GM12878 (cell line): ENCODE results near the gene STX3. TPM values are rescaled to one million over a fixed set of nuclear protein-coding genes. Genes with fewer than 3 reads are reported as not detected.

Experiments
- ATAC-seq: fragments of 200-7000 bp; cut with Tn5 transposase; 3 replicates; pipeline ENCODE4 v1.9.1; 2020; ENCODE audit warnings: mild to moderate bottlenecking, moderate library complexity
- BruUV-seq: library from RNA; stranded (reverse); fragments of 400-500 nt; replicated peaks from 2 replicates; lab custom pipeline; 2021; lab: Mats Ljungman, UMichigan
- CTCF ChIA-PET: fragments of 300-600 bp; sonication (Branson Sonifier 250); formaldehyde crosslinking; extraction: SDS; loops from one replicate; lab custom pipeline; 2021; ENCODE audit warnings: inconsistent platforms; lab: Yijun Ruan, JAX
- POLR2A ChIA-PET: fragments of 350-600 bp; formaldehyde crosslinking; extraction: SDS; loops from one replicate; lab custom pipeline; 2021; ENCODE audit warnings: inconsistent platforms; lab: Charles Lee
- RAD21 ChIA-PET: fragments of 300-600 bp; sonication (Branson Sonifier 250); formaldehyde crosslinking; loops from one replicate; lab custom pipeline; 2023; ENCODE audit warnings: antibody characterized with exemption; ENCODE audit not compliant: unreplicated experiment; lab: Charles Lee
- SMC1A ChIA-PET: fragments of 300-600 bp; sonication (Branson Sonifier 250); formaldehyde crosslinking; loops from one replicate; lab custom pipeline; 2023; ENCODE audit not compliant: unreplicated experiment, uncharacterized antibody; lab: Charles Lee
- DNase-seq: peaks from one replicate; pipeline ENCODE4 v3.0.0-alpha.2; 2011; ENCODE audit warnings: low read depth, low spot score
- FAIRE-seq: peaks from 3 replicates; lab custom pipeline; 2011; peaks lifted over from hg19 to GRCh38; lab: Jason Lieb, UNC
- H2AFZ ChIP-seq: 2 replicates; pipeline ENCODE4 v1.6.0; 2011; ENCODE audit warnings: low read depth, low read length, control low read depth; ENCODE audit not compliant: control insufficient read depth
- H3K27ac ChIP-seq: 2 replicates; pipeline ENCODE4 v1.5.1; 2011; ENCODE audit warnings: control low read depth; ENCODE audit not compliant: control insufficient read depth, insufficient read depth
- H3K27me3 ChIP-seq, 2 experiments: replicated peaks in 1 of 2; 2 replicates each; pipeline versions ENCODE4 v1.6.0 to v1.6.1; 2011; ENCODE audit warnings: low read length in 1 of 2; ENCODE audit not compliant: control insufficient read depth in 2 of 2, insufficient read depth in 2 of 2
- H3K36me3 ChIP-seq, 2 experiments: 2 replicates each; pipeline ENCODE4 v1.5.1; 2011; ENCODE audit warnings: low read length in 1 of 2; ENCODE audit not compliant: control insufficient read depth in 2 of 2, insufficient read depth in 2 of 2
- H3K4me1 ChIP-seq: 2 replicates; pipeline ENCODE4 v1.6.1; 2011; ENCODE audit warnings: mild to moderate bottlenecking, low read length, moderate library complexity, mixed read lengths; ENCODE audit not compliant: control insufficient read depth, insufficient read depth
- H3K4me2 ChIP-seq: 2 replicates; pipeline ENCODE4 v1.6.0; 2011; ENCODE audit warnings: control low read depth; ENCODE audit not compliant: control insufficient read depth, insufficient read depth
- H3K4me3 ChIP-seq: fragments of 200-600 bp; sonication (generic); 2 replicates; pipeline ENCODE4 v1.5.1; 2016
- H3K79me2 ChIP-seq: 2 replicates; pipeline ENCODE4 v1.6.0; 2011; ENCODE audit warnings: low read length; ENCODE audit not compliant: control insufficient read depth, insufficient read depth
- H3K9ac ChIP-seq: 2 replicates; pipeline ENCODE4 v1.8.0; 2011; ENCODE audit warnings: low read length, control low read depth, mixed read lengths; ENCODE audit not compliant: control insufficient read depth, insufficient read depth
- H3K9me3 ChIP-seq: replicated peaks from 3 replicates; pipeline ENCODE4 v1.5.1; 2011; ENCODE audit warnings: mild to moderate bottlenecking, low read length; ENCODE audit not compliant: control insufficient read depth, insufficient read depth
- H4K20me1 ChIP-seq: 2 replicates; pipeline ENCODE4 v1.6.0; 2011; ENCODE audit not compliant: control insufficient read depth, insufficient read depth
- HDAC2 ChIP-seq: fragments of 200-600 bp; sonication (generic); IDR thresholded peaks from 2 replicates; pipeline ENCODE4 v1.6.1; 2017
- POLR2AphosphoS2 ChIP-seq: IDR thresholded peaks from 2 replicates; pipeline ENCODE4 v1.6.1; 2011; ENCODE audit warnings: low read depth, mild to moderate bottlenecking, low read length, improper control_type of control experiment, moderate library complexity
- WRNIP1 ChIP-seq: IDR thresholded peaks from 2 replicates; pipeline ENCODE4 v1.6.1; 2011; ENCODE audit warnings: low read depth, low read length, improper control_type of control experiment, borderline replicate concordance
- ZBTB11 ChIP-seq: fragments of 450-650 bp; formaldehyde crosslinking; IDR thresholded peaks from 2 replicates; pipeline ENCODE4 v1.5.0; 2022; ENCODE audit warnings: mild to moderate bottlenecking, missing genetic modification characterization
- WGBS: methylation state at CpG from one replicate; pipeline ENCODE4 v1.1.6; 2016; ENCODE audit warnings: low lambda C conversion rate; ENCODE audit not compliant: insufficient replicate concordance, insufficient coverage; ENCODE audit errors: missing lambda C conversion rate; 5-methylcytosine and 5-hydroxymethylcytosine counted together
- in situ Hi-C: fragments of 300-500 bp; cut with MboI; formaldehyde crosslinking; loops from 9 replicates; pipeline ENCODE4 v1.14.3; 2018; ENCODE audit warnings: mixed read lengths
- intact Hi-C: fragments of 100-400 bp; cut with micrococcal nuclease; formaldehyde crosslinking; loops from one replicate; pipeline ENCODE4 v1.14.2; 2022; ENCODE audit not compliant: unreplicated experiment
- polyA plus RNA-seq, 11 experiments: library from polyadenylated mRNA; depleted of rRNA in 4 of 11; unstranded in 6 of 11; stranded (reverse) in 5 of 11; fragments of >200 nt; fragmentation: Nextera tagmentation in 4 of 11; fragmentation: Illumina TruSeq in 1 of 11; extraction: Ambion mirVana in 4 of 11; extraction: Trizol in 1 of 11; gene quantifications; 1 replicate in 1 of 11; 2 replicates in 10 of 11; pipeline versions ENCODE4 v1.2.1 to v1.2.3, GENCODE V29; 2011 to 2016; ENCODE audit warnings: inconsistent platforms in 2 of 11, missing spikeins in 2 of 11, low read depth in 1 of 11
- total RNA-seq, 4 experiments: library from RNA; depleted of rRNA in 3 of 4; stranded (reverse); fragments of >200 nt in 3 of 4; fragmentation: Illumina TruSeq in 1 of 4; extraction: Trizol in 1 of 4; gene quantifications; 2 replicates each; pipeline versions ENCODE4 v1.2.1 to v1.2.3, GENCODE V29; 2013 to 2021

STX3 gene
- total and polyA plus RNA-seq, 10 of the 15 experiments (the other 5 are each of a cell fraction or from before 2014, with no cell fraction given), result 0.11 to 2.5 (median 1.1) TPM

- ChIA-PET POLR2A (no interaction called here), CTCF (no interaction called here), SMC1A (interaction anchor here (1.1 kb wide), 1 partner anchor 405 kb away, joined by 3 read pairs; no protein-coding TSS in a partner anchor), RAD21 (no interaction called here)
- Histone ChIP-seq H3K9me3 (no peaks in the 10 kb centered on the region), H3K79me2 (no peaks in the 10 kb centered on the region), H3K4me2 (no peak overlapping the region), H2AFZ (no peak overlapping the region), H3K4me1 (no peaks in the 10 kb centered on the region), H3K27ac (no peak overlapping the region), H3K4me3 (no peak overlapping the region), H3K36me3 (no peaks in the 10 kb centered on the region), H3K9ac (no peak overlapping the region), H3K27me3 (no peaks in the 10 kb centered on the region; a peak in 1 of 4 replicates), H4K20me1 (no peaks in the 10 kb centered on the region)
- no TSS peak for BruUV-seq
- FAIRE-seq, result no peak
- ATAC-seq, result no peak
- in situ Hi-C loops (no loop called here), intact Hi-C loops (no loop called here)
- no peak for DNase-seq
- WGBS, result 46% methylated on average over 4 of the region's 5 CpGs
- no peak for TF ChIP-seq ZBTB11 (CRISPR knock-in tag)
- no peak for TF ChIP-seq POLR2AphosphoS2
- no peak for TF ChIP-seq HDAC2
- no peak for TF ChIP-seq WRNIP1
These were observed 91.4 kb downstream of the STX3 start for GRCh38 chr11:59846556-59846955.
